ENCODE data around the gene CRBN. TPM values are rescaled to one million over a fixed set of nuclear protein-coding genes. Genes with fewer than 3 reads are reported as not detected.

Gene CRBN
- polyA plus RNA-seq, 1 experiment = 15.7 TPM

GRCh38 chr3:3113042-3113709 is 66.3 kb downstream of the CRBN start:
- DNase-seq (ENCODE audit: low read depth) = no peak
- POLR2A ChIA-PET = no interaction called here
- TF ChIP-seq CTCF (IDR thresholded peaks at IDR 0.05; ENCODE audit: insufficient read depth, low read depth, low read length) = no peak
- CTCF ChIA-PET = no interaction called here
- no peaks in the 10 kb centered on the region for H3K36me3 ChIP-seq (ENCODE audit: control insufficient read depth, insufficient read depth, low read length)
- no peak overlapping the region for H3K4me3 ChIP-seq (ENCODE audit: low read depth, low read length)
- no peaks in the 10 kb centered on the region for H3K27me3 ChIP-seq (ENCODE audit: control insufficient read depth, insufficient read depth, low read length)

DNA sequence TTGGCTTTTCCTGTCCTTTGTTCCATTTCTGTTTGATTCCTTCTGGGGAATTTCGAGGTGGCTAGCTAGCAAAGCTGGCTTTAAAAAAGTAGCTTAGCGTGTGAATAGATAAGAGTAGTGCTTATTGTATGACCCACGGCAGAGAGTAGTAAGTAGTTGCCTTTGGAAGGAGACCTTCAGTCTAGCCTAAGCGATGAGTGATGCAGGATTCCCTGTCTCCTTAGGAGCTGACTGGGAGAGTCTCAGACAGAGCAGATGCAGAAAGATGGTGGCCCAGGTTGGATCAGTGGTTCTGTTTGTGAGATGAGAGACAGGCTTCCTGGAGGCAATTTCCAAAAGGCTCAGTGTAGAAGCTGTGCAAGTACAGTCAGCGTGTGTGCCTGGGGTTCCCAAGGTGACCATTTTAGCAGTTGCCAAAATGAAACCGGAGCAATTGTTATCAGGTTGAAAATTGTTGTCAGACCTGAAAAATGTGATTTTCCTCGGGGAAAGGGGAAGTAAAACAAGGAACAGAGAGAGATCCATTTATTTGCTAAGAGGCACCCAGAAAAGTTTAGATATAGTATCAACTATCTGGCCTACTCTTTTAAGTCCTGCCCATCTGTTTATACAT is 68.6 kb downstream of the CRBN start:
- no peak for DNase-seq (ENCODE audit: low read depth)
- ChIA-PET POLR2A (no interaction called here), CTCF (interaction anchor here (1.0 kb wide), 1 partner anchor 19 kb away, joined by 3 read pairs; no protein-coding TSS in a partner anchor)
- Histone ChIP-seq H3K4me3 (ENCODE audit: low read depth, low read length) (no peak overlapping the region), H3K27me3 (ENCODE audit: control insufficient read depth, insufficient read depth, low read length) (no peaks in the 10 kb centered on the region), H3K36me3 (ENCODE audit: control insufficient read depth, insufficient read depth, low read length) (no peaks in the 10 kb centered on the region)
- no peak for TF ChIP-seq CTCF (IDR thresholded peaks at IDR 0.05; ENCODE audit: insufficient read depth, low read depth, low read length)

- CTCF ChIA-PET = interaction anchor here (1.0 kb wide), 1 partner anchor 18 kb away, joined by 3 read pairs; no protein-coding TSS in a partner anchor
- no peak for DNase-seq (ENCODE audit: low read depth)
- Histone ChIP-seq H3K36me3 (ENCODE audit: control insufficient read depth, insufficient read depth, low read length) (no peaks in the 10 kb centered on the region), H3K4me3 (ENCODE audit: low read depth, low read length) (no peak within 1 kb of the TSS), H3K27me3 (ENCODE audit: control insufficient read depth, insufficient read depth, low read length) (no peaks in the 10 kb centered on the region)
- TF ChIP-seq CTCF (IDR thresholded peaks at IDR 0.05; ENCODE audit: insufficient read depth, low read depth, low read length) = no peak
- POLR2A ChIA-PET = no interaction called here
Measured at GRCh38 chr3:3110299-3110630, 69.2 kb downstream of the CRBN start, which contains the start of gene IL5RA. TSS of gene IL5RA (minus strand) at chr3:3110374. CDS start at chr3:3104984, 5,390 bp downstream.

DNA sequence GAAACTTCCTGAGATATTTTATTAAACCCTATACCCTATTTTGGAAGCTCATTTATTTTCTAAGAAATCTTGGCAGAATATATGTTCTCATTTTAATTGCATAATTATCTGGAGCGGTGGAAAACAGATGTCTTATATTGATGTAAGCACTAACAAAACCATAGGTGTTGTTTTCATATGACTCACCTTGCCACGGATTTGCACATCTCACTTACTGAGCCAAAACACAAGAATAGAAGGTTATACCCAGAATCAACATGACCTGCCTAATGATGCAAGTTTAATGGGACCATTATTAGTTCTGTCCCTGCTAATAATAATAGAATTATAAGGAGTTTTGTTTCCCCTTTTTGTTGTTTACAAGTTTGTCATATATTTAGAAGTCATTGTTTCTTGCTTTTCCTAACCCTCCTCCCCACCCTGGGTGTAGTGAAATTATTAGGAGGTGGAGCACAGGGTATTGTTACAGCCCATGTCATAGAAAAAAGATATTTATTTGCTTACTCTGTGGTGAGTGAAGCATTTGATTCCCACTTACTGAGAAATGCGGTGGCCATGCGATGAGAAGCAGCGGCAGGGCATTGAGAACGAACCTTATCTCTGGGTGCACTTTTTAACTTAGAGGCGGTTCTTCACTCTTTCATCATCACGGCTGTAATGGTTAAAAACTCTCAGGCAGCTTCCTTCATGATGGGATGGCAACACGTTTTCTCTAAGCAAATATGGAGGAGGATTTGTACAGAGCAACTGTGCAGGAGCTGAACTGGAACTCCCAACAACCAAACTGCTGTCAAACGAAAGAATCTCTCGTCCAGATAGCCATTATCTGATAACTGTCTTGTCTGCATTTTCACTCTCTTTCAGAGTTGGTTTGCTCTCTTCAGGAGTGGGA is 69.8 kb downstream of the CRBN start:
- ChIA-PET CTCF (no interaction called here), POLR2A (no interaction called here)
- Histone ChIP-seq H3K4me3 (ENCODE audit: low read depth, low read length) (no peak overlapping the region), H3K36me3 (ENCODE audit: control insufficient read depth, insufficient read depth, low read length) (no peaks in the 10 kb centered on the region), H3K27me3 (ENCODE audit: control insufficient read depth, insufficient read depth, low read length) (no peaks in the 10 kb centered on the region)
- TF ChIP-seq CTCF (IDR thresholded peaks at IDR 0.05; ENCODE audit: insufficient read depth, low read depth, low read length) = no peak
- no peak for DNase-seq (ENCODE audit: low read depth)

- Histone ChIP-seq H3K36me3 (ENCODE audit: control insufficient read depth, insufficient read depth, low read length) (no peaks in the 10 kb centered on the region), H3K4me3 (ENCODE audit: low read depth, low read length) (no peak overlapping the region), H3K27me3 (ENCODE audit: control insufficient read depth, insufficient read depth, low read length) (no peaks in the 10 kb centered on the region)
- ChIA-PET CTCF (no interaction called here), POLR2A (no interaction called here)
- no peak for TF ChIP-seq CTCF (IDR thresholded peaks at IDR 0.05; ENCODE audit: insufficient read depth, low read depth, low read length)
- DNase-seq (ENCODE audit: low read depth) = no peak
Measured at GRCh38 chr3:3107858-3108257, 71.6 kb downstream of the CRBN start.

All from BJ (cell line).